Measurements from ENCODE around the gene PTPRA.

PTPRA gene

DNA sequence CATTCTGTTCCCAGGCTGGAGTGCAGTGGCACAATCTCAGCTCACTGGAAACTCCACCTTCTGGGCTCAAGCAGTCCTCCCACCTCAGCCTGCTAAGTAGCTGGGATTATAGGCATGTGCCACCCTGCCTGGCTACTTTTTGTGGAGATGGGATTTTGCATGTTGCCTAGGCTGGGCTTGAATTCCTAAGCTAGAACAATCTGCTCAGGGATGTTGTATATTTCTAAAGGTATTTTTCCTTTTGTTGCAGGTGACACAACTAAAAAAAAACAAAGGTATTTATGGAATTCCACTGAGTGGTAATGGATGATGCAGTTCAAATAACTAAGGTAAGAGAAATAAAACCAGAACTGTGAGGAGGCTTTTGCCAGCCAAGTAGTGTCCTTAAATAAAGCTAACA, 49.7 kb downstream of the PTPRA start:
- no peak for TF ChIP-seq POLR2AphosphoS5 (IDR thresholded peaks at IDR 0.05; ENCODE audit: low read depth)
- TF ChIP-seq, protein P1, sequence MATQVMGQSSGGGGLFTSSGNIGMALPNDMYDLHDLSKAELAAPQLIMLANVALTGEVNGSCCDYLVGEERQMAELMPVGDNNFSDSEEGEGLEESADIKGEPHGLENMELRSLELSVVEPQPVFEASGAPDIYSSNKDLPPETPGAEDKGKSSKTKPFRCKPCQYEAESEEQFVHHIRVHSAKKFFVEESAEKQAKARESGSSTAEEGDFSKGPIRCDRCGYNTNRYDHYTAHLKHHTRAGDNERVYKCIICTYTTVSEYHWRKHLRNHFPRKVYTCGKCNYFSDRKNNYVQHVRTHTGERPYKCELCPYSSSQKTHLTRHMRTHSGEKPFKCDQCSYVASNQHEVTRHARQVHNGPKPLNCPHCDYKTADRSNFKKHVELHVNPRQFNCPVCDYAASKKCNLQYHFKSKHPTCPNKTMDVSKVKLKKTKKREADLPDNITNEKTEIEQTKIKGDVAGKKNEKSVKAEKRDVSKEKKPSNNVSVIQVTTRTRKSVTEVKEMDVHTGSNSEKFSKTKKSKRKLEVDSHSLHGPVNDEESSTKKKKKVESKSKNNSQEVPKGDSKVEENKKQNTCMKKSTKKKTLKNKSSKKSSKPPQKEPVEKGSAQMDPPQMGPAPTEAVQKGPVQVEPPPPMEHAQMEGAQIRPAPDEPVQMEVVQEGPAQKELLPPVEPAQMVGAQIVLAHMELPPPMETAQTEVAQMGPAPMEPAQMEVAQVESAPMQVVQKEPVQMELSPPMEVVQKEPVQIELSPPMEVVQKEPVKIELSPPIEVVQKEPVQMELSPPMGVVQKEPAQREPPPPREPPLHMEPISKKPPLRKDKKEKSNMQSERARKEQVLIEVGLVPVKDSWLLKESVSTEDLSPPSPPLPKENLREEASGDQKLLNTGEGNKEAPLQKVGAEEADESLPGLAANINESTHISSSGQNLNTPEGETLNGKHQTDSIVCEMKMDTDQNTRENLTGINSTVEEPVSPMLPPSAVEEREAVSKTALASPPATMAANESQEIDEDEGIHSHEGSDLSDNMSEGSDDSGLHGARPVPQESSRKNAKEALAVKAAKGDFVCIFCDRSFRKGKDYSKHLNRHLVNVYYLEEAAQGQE (IDR thresholded peaks at IDR 0.05; ENCODE audit: insufficient replicate concordance, low read depth) = no peak
- TF ChIP-seq GABPA (IDR thresholded peaks at IDR 0.05; ENCODE audit: low read depth) = no peak
- TF ChIP-seq, protein P2, sequence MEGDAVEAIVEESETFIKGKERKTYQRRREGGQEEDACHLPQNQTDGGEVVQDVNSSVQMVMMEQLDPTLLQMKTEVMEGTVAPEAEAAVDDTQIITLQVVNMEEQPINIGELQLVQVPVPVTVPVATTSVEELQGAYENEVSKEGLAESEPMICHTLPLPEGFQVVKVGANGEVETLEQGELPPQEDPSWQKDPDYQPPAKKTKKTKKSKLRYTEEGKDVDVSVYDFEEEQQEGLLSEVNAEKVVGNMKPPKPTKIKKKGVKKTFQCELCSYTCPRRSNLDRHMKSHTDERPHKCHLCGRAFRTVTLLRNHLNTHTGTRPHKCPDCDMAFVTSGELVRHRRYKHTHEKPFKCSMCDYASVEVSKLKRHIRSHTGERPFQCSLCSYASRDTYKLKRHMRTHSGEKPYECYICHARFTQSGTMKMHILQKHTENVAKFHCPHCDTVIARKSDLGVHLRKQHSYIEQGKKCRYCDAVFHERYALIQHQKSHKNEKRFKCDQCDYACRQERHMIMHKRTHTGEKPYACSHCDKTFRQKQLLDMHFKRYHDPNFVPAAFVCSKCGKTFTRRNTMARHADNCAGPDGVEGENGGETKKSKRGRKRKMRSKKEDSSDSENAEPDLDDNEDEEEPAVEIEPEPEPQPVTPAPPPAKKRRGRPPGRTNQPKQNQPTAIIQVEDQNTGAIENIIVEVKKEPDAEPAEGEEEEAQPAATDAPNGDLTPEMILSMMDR (IDR thresholded peaks at IDR 0.05; ENCODE audit: insufficient read depth, low read length) = no peak
- TF ChIP-seq SPI1 (IDR thresholded peaks at IDR 0.05; ENCODE audit: borderline replicate concordance, low read depth) = no peak
- no peak for DNase-seq (ENCODE audit: low read depth in 1 of 2, low spot score in 1 of 2)
- no peaks in the 10 kb centered on the region for H3K27me3 ChIP-seq (ENCODE audit: insufficient read depth, poor library complexity, severe bottlenecking)
- no peak overlapping the region for H3K4me3 ChIP-seq (replicated peaks; ENCODE audit: insufficient read depth, low read length)
- H3K27ac ChIP-seq (replicated peaks) = no peak overlapping the region

DNA sequence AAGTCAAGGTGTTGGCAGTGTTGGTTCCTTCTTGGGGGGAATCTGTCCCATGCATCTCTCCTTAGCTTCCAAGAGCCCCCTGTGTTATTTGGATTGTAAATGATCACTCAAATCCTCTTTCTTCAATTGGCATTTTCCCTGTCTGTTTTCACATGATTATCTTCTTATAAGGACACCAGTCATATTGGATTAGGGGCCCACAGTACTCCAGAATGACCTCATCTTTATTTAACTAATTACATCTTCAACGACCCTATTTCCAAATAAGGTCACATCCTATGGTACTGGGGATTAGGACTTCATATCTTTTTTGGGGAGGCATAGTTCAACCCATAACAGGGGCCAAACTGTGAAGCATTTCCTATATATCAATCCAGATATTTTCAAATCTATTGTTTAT, 57.3 kb downstream of the PTPRA start:
- TF ChIP-seq POLR2AphosphoS5 (IDR thresholded peaks at IDR 0.05; ENCODE audit: low read depth) = no peak
- no peak for TF ChIP-seq SPI1 (IDR thresholded peaks at IDR 0.05; ENCODE audit: borderline replicate concordance, low read depth)
- TF ChIP-seq, protein P1 (IDR thresholded peaks at IDR 0.05; ENCODE audit: insufficient replicate concordance, low read depth) = no peak
- TF ChIP-seq, protein P2 (IDR thresholded peaks at IDR 0.05; ENCODE audit: insufficient read depth, low read length) = no peak
- no peak for TF ChIP-seq GABPA (IDR thresholded peaks at IDR 0.05; ENCODE audit: low read depth)
- no peak for DNase-seq (ENCODE audit: low read depth in 1 of 2, low spot score in 1 of 2)
- no peak overlapping the region for H3K4me3 ChIP-seq (replicated peaks; ENCODE audit: insufficient read depth, low read length)
- no peak overlapping the region for H3K27ac ChIP-seq (replicated peaks)
- no peaks in the 10 kb centered on the region for H3K27me3 ChIP-seq (ENCODE audit: insufficient read depth, poor library complexity, severe bottlenecking)

DNA sequence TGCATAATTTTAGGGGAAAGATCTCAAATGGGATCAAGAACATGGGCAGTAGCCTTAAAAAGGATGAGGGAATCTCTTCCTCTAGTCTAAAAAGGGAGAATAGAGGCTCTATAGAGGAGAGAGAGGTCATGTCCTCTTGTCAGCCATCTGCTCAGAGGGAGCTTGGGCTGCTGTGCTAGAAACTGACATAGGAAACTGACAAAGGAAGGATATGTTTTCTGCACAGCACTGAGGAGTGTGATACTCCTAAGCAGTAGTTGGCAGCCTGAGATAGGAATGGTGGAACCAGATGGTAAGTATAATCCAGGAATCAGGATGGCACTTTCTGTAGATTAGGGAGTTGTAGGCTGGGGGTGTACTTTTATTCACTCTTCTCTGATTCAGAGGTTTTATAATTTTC, 59.2 kb downstream of the PTPRA start:
- H3K27ac ChIP-seq (replicated peaks) = no peak overlapping the region
- TF ChIP-seq, protein P1 (IDR thresholded peaks at IDR 0.05; ENCODE audit: insufficient replicate concordance, low read depth) = no peak
- TF ChIP-seq, protein P2 (IDR thresholded peaks at IDR 0.05; ENCODE audit: insufficient read depth, low read length) = no peak
- TF ChIP-seq POLR2AphosphoS5 (IDR thresholded peaks at IDR 0.05; ENCODE audit: low read depth) (no peak), GABPA (IDR thresholded peaks at IDR 0.05; ENCODE audit: low read depth) (no peak), SPI1 (IDR thresholded peaks at IDR 0.05; ENCODE audit: borderline replicate concordance, low read depth) (no peak)
- no peaks in the 10 kb centered on the region for H3K27me3 ChIP-seq (ENCODE audit: insufficient read depth, poor library complexity, severe bottlenecking)
- H3K4me3 ChIP-seq (replicated peaks; ENCODE audit: insufficient read depth, low read length) = no peak overlapping the region
- no peak for DNase-seq (ENCODE audit: low read depth in 1 of 2, low spot score in 1 of 2)
